ENCODE measurements around the gene HIF3A. TPM values are rescaled to one million over a fixed set of nuclear protein-coding genes. Genes with fewer than 3 reads are reported as not detected.

The HIF3A gene
- total and polyA plus RNA-seq, 2 donors (not counting 1 experiment from before 2014, with no cell fraction given), result 0.12 to 1.5 TPM

DNA sequence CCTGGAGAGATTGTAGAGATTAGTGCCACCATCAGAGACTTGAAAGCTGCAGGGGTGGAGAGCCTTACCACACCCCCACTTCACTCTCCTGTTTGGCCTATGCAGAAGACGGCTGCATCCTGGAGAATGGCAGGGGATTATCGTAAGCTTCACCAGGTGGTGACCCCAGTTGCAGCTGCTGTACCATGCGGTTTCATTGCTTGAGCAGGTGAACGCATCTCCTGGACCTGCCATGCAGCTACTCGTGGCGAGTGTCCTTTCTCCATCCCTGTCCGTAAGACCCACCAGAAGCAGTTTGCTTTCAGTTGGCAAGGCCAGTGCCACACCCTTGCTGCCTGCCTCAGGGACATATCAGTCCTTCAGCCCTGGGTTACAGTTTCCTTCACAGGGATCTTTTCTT lies 71.3 kb downstream of the HIF3A start:
- Histone ChIP-seq H3K9ac (ENCODE audit: insufficient read depth, low read length) (no peak overlapping the region), H3K36me3 (ENCODE audit: control insufficient read depth, insufficient read depth, low read length) (peaks cover 1% of the 10 kb centered on the region), H2AFZ (ENCODE audit: low read length) (no peak overlapping the region), H3K79me2 (ENCODE audit: control insufficient read depth, insufficient read depth, low read length) (peaks cover 31% of the 10 kb centered on the region), H3K4me3 (replicated peaks in 1 of 4; ENCODE audit: control extremely low read depth in 1 of 4, insufficient read depth in 1 of 4, low read depth in 3 of 4, low read length in 4 of 4) (no peak overlapping the region), H4K20me1 (ENCODE audit: control insufficient read depth, extremely low read depth, insufficient read depth, low read length) (no peaks in the 10 kb centered on the region), H3K27me3 (ENCODE audit: control insufficient read depth, insufficient read depth, low read length) (no peaks in the 10 kb centered on the region), H3K27ac (ENCODE audit: insufficient read depth, low read length) (no peak overlapping the region), H3K9me3 (ENCODE audit: control insufficient read depth, insufficient read depth, low read depth, low read length) (no peaks in the 10 kb centered on the region), H3K4me1 (ENCODE audit: control insufficient read depth, extremely low read depth, insufficient read depth, low read length) (peaks cover 6% of the 10 kb centered on the region), H3K4me2 (ENCODE audit: extremely low read depth, insufficient read depth, low read length) (no peak overlapping the region)
- no peak for TF ChIP-seq EZH2 (IDR thresholded peaks at IDR 0.05; ENCODE audit: low read length, missing control alignments)
- TF ChIP-seq, protein P1, sequence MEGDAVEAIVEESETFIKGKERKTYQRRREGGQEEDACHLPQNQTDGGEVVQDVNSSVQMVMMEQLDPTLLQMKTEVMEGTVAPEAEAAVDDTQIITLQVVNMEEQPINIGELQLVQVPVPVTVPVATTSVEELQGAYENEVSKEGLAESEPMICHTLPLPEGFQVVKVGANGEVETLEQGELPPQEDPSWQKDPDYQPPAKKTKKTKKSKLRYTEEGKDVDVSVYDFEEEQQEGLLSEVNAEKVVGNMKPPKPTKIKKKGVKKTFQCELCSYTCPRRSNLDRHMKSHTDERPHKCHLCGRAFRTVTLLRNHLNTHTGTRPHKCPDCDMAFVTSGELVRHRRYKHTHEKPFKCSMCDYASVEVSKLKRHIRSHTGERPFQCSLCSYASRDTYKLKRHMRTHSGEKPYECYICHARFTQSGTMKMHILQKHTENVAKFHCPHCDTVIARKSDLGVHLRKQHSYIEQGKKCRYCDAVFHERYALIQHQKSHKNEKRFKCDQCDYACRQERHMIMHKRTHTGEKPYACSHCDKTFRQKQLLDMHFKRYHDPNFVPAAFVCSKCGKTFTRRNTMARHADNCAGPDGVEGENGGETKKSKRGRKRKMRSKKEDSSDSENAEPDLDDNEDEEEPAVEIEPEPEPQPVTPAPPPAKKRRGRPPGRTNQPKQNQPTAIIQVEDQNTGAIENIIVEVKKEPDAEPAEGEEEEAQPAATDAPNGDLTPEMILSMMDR (conservative IDR thresholded peaks at IDR 0.05 in 1 of 2, IDR thresholded peaks at IDR 0.05 in 1 of 2; ENCODE audit: low read depth in 1 of 2, low read length in 2 of 2), result no peak
- DNase-seq (ENCODE audit: low read depth in 2 of 2), result no peak

DNA sequence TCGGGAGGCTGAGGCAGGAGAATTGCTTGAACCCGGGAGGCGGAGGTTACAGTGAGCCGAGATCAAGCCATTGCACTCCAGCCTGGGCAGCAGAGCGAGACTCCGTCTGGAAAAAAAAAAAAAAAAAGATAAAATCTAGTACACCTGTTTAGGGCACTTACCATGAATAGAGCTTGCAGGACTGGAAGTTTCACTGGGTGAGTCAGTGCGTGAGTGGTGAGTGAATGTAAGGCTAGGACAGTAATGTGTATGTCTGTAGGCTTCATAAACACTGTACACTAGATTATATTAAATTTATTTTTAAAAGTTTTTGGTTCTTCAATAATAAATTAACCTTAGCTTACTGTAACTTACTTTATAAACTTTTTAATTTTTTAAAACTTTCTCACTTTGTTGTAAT lies 73.0 kb downstream of the HIF3A start:
- H3K27ac ChIP-seq (ENCODE audit: insufficient read depth, low read length), result no peak overlapping the region
- peaks cover 35% of the 10 kb centered on the region for H3K79me2 ChIP-seq (ENCODE audit: control insufficient read depth, insufficient read depth, low read length)
- no peak overlapping the region for H2AFZ ChIP-seq (ENCODE audit: low read length)
- H3K4me1 ChIP-seq (ENCODE audit: control insufficient read depth, extremely low read depth, insufficient read depth, low read length), result peaks cover 13% of the 10 kb centered on the region
- H3K9me3 ChIP-seq (ENCODE audit: control insufficient read depth, insufficient read depth, low read depth, low read length), result no peaks in the 10 kb centered on the region
- H3K4me2 ChIP-seq (ENCODE audit: extremely low read depth, insufficient read depth, low read length), result no peak overlapping the region
- H3K9ac ChIP-seq (ENCODE audit: insufficient read depth, low read length), result no peak overlapping the region
- no peak overlapping the region for H3K4me3 ChIP-seq (replicated peaks in 1 of 4; ENCODE audit: control extremely low read depth in 1 of 4, insufficient read depth in 1 of 4, low read depth in 3 of 4, low read length in 4 of 4)
- DNase-seq (ENCODE audit: low read depth in 2 of 2), result no peak
- no peak for TF ChIP-seq EZH2 (IDR thresholded peaks at IDR 0.05; ENCODE audit: low read length, missing control alignments)
- TF ChIP-seq, protein P1 (conservative IDR thresholded peaks at IDR 0.05 in 1 of 2, IDR thresholded peaks at IDR 0.05 in 1 of 2; ENCODE audit: low read depth in 1 of 2, low read length in 2 of 2), result no peak
- H3K27me3 ChIP-seq (ENCODE audit: control insufficient read depth, insufficient read depth, low read length), result no peaks in the 10 kb centered on the region
- H3K36me3 ChIP-seq (ENCODE audit: control insufficient read depth, insufficient read depth, low read length), result peaks cover 1% of the 10 kb centered on the region
- H4K20me1 ChIP-seq (ENCODE audit: control insufficient read depth, extremely low read depth, insufficient read depth, low read length), result no peaks in the 10 kb centered on the region

DNA sequence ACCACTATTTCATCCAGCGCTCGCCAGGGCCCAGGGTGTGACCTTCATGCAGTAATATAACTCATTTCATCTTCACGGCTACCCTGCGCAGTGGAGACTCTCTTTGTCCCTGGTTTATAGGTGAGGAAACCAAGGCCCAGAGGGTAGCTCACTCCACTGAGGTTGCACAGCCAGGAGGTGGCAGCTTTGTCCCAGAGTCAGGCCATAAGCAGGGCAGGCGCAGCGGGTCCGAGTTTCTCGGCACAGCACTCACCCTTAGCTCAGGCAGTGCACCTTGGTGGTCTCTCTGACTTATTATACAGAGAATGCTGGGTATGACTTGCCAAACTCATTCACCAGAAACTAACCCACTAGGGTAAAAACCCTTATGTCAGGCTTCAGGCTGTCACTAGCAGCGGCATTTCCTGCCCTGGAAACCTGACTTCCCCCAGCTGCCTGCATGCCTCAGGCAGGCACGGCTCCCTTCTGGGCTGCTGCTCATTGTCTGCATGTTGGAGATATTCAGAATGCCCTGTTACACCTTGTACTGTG lies 74.6 kb downstream of the HIF3A start:
- no peaks in the 10 kb centered on the region for H3K9me3 ChIP-seq (ENCODE audit: control insufficient read depth, insufficient read depth, low read depth, low read length)
- no peaks in the 10 kb centered on the region for H4K20me1 ChIP-seq (ENCODE audit: control insufficient read depth, extremely low read depth, insufficient read depth, low read length)
- H3K27ac ChIP-seq (ENCODE audit: insufficient read depth, low read length), result no peak overlapping the region
- peaks cover 13% of the 10 kb centered on the region for H3K4me1 ChIP-seq (ENCODE audit: control insufficient read depth, extremely low read depth, insufficient read depth, low read length)
- no peak overlapping the region for H3K4me2 ChIP-seq (ENCODE audit: extremely low read depth, insufficient read depth, low read length)
- H3K9ac ChIP-seq (ENCODE audit: insufficient read depth, low read length), result no peak overlapping the region
- H3K27me3 ChIP-seq (ENCODE audit: control insufficient read depth, insufficient read depth, low read length), result no peaks in the 10 kb centered on the region
- H3K36me3 ChIP-seq (ENCODE audit: control insufficient read depth, insufficient read depth, low read length), result peaks cover 5% of the 10 kb centered on the region
- no peak overlapping the region for H2AFZ ChIP-seq (ENCODE audit: low read length)
- TF ChIP-seq EZH2 (IDR thresholded peaks at IDR 0.05; ENCODE audit: low read length, missing control alignments), result no peak
- TF ChIP-seq, protein P1 (conservative IDR thresholded peaks at IDR 0.05 in 1 of 2, IDR thresholded peaks at IDR 0.05 in 1 of 2; ENCODE audit: low read depth in 1 of 2, low read length in 2 of 2), result no peak
- peaks cover 34% of the 10 kb centered on the region for H3K79me2 ChIP-seq (ENCODE audit: control insufficient read depth, insufficient read depth, low read length)
- peak in 1 of 2 donors; percentile 25 for DNase-seq (ENCODE audit: low read depth in 2 of 2)
- H3K4me3 ChIP-seq (replicated peaks in 1 of 4; ENCODE audit: control extremely low read depth in 1 of 4, insufficient read depth in 1 of 4, low read depth in 3 of 4, low read length in 4 of 4), result no peak overlapping the region

All from fibroblast of lung (primary cell).